Activated CD8-positive, alpha-beta memory T cell treated with anti-CD3 and anti-CD28 coated beads for 1 hour (primary cell): ENCODE results near the gene MTA2.
"Not testable (repeated sequence)": the region's sequence is repeated elsewhere in the genome, so short reads cannot be mapped to it uniquely, and the experiment has no call there.

ENCODE experiments used
- DNase-seq, 2 donors: peaks; one replicate each; pipeline ENCODE4 v3.0.0-alpha.2; 2020; ENCODE audit warnings: low read depth in 1 of 2; ENCODE audit errors: extremely low read depth in 1 of 2

Gene MTA2

GRCh38 chr11:62601372-62602140, at the start of gene MTA2:
TSS of gene MTA2 (minus strand) at chr11:62601865. CDS start at chr11:62601450, 415 bp downstream.
- peak; percentile 98 for DNase-seq

GRCh38 chr11:62650283-62650682, 48.6 kb upstream of the MTA2 start:
- not testable (repeated sequence) for DNase-seq

- DNase-seq = no peak
Observed at GRCh38 chr11:62649486-62649885, 47.8 kb upstream of the MTA2 start.

- DNase-seq = no peak
Observed at GRCh38 chr11:62648967-62649364, 47.3 kb upstream of the MTA2 start.

- no peak for DNase-seq
Observed at GRCh38 chr11:62648185-62648966, 46.7 kb upstream of the MTA2 start.

GRCh38 chr11:62647609-62648005, 45.9 kb upstream of the MTA2 start:
- DNase-seq = no peak

GRCh38 chr11:62646825-62647608, 45.4 kb upstream of the MTA2 start:
- DNase-seq = no peak

GRCh38 chr11:62645946-62646824, 44.5 kb upstream of the MTA2 start, which contains the start of gene GANAB:
TSS of gene GANAB (minus strand) at chr11:62646613. CDS start at chr11:62646599, 14 bp downstream.
- DNase-seq = peak; percentile 98

GRCh38 chr11:62645671-62645945, 43.9 kb upstream of the MTA2 start:
- no peak for DNase-seq

GRCh38 chr11:62644220-62644619, 42.6 kb upstream of the MTA2 start:
- no peak for DNase-seq

GRCh38 chr11:62632492-62632891, 30.8 kb upstream of the MTA2 start:
- DNase-seq = no peak

GRCh38 chr11:62627713-62628112, 26.0 kb upstream of the MTA2 start:
- no peak for DNase-seq

- no peak for DNase-seq
Observed at GRCh38 chr11:62622476-62623089, 20.9 kb upstream of the MTA2 start.

- DNase-seq = peak; percentile 94
Observed at GRCh38 chr11:62621567-62622470, 20.2 kb upstream of the MTA2 start, which contains the start of gene B3GAT3. TSS of gene B3GAT3 (minus strand) at chr11:62621986. CDS start at chr11:62621947, 39 bp downstream.

GRCh38 chr11:62621027-62621566, 19.4 kb upstream of the MTA2 start:
- DNase-seq = no peak

- not testable (repeated sequence) for DNase-seq
Observed at GRCh38 chr11:62616957-62617356, 15.3 kb upstream of the MTA2 start.

- no peak for DNase-seq
Observed at GRCh38 chr11:62615521-62615920, 13.9 kb upstream of the MTA2 start.

- no peak for DNase-seq
Observed at GRCh38 chr11:62614275-62614674, 12.6 kb upstream of the MTA2 start.
